Measurements from ENCODE around the gene UBA1.

The UBA1 gene

GRCh38 chrX:47210661-47211425 is 17.2 kb downstream of the UBA1 start:
- H3K9me3 ChIP-seq (ENCODE audit: insufficient read depth, low read depth, low read length): no peaks in the 10 kb centered on the region
- no peaks in the 10 kb centered on the region for H3K27me3 ChIP-seq (ENCODE audit: insufficient read depth, low read length, poor library complexity, severe bottlenecking)
- no peak overlapping the region for H3K9ac ChIP-seq (ENCODE audit: low read depth, low read length, poor library complexity, severe bottlenecking)
- H3F3A ChIP-seq (ENCODE audit: low read depth): no peaks in the 10 kb centered on the region
- no peak overlapping the region for H3K4me3 ChIP-seq (ENCODE audit: low read length, poor library complexity, severe bottlenecking)
- no peaks in the 10 kb centered on the region for H3K79me2 ChIP-seq (ENCODE audit: insufficient read depth, low read length)
- H3K4me1 ChIP-seq (ENCODE audit: insufficient read depth, low read length, poor library complexity, severe bottlenecking): no peaks in the 10 kb centered on the region
- H3K9me2 ChIP-seq (replicated peaks; ENCODE audit: low read depth, low read length): no peaks in the 10 kb centered on the region
- no peaks in the 10 kb centered on the region for H4K20me1 ChIP-seq (ENCODE audit: insufficient read depth, low read length, poor library complexity, severe bottlenecking)
- H3K4me2 ChIP-seq (ENCODE audit: low read depth, low read length, poor library complexity, severe bottlenecking): no peak overlapping the region
- H2AFZ ChIP-seq (ENCODE audit: low read length): no peak overlapping the region
- peaks cover 80% of the 10 kb centered on the region; the same call in 1 of the 2 replicates for H3K36me3 ChIP-seq (ENCODE audit: insufficient read depth, low read length)
- TF ChIP-seq CTCF (conservative IDR thresholded peaks at IDR 0.05; ENCODE audit: low read length) (no peak), EZH2phosphoT487 (IDR thresholded peaks at IDR 0.05; ENCODE audit: borderline replicate concordance) (no peak)

- Histone ChIP-seq H3K36me3 (ENCODE audit: insufficient read depth, low read length) (peaks cover 62% of the 10 kb centered on the region; the same call in 1 of the 2 replicates), H3K79me2 (ENCODE audit: insufficient read depth, low read length) (no peaks in the 10 kb centered on the region), H3F3A (ENCODE audit: low read depth) (no peaks in the 10 kb centered on the region), H3K9me2 (replicated peaks; ENCODE audit: low read depth, low read length) (no peaks in the 10 kb centered on the region), H3K4me2 (ENCODE audit: low read depth, low read length, poor library complexity, severe bottlenecking) (no peak overlapping the region), H3K9ac (ENCODE audit: low read depth, low read length, poor library complexity, severe bottlenecking) (no peak overlapping the region), H3K4me3 (ENCODE audit: low read length, poor library complexity, severe bottlenecking) (no peak overlapping the region), H3K4me1 (ENCODE audit: insufficient read depth, low read length, poor library complexity, severe bottlenecking) (peaks cover 5% of the 10 kb centered on the region), H3K27me3 (ENCODE audit: insufficient read depth, low read length, poor library complexity, severe bottlenecking) (no peaks in the 10 kb centered on the region), H2AFZ (ENCODE audit: low read length) (no peak overlapping the region), H4K20me1 (ENCODE audit: insufficient read depth, low read length, poor library complexity, severe bottlenecking) (no peaks in the 10 kb centered on the region), H3K9me3 (ENCODE audit: insufficient read depth, low read depth, low read length) (no peaks in the 10 kb centered on the region)
- no peak for TF ChIP-seq CTCF (conservative IDR thresholded peaks at IDR 0.05; ENCODE audit: low read length)
- TF ChIP-seq EZH2phosphoT487 (IDR thresholded peaks at IDR 0.05; ENCODE audit: borderline replicate concordance): no peak
Observed at GRCh38 chrX:47212381-47213293, 19.0 kb downstream of the UBA1 start.

GRCh38 chrX:47214435-47215077 is 20.9 kb downstream of the UBA1 start:
- H3F3A ChIP-seq (ENCODE audit: low read depth): no peaks in the 10 kb centered on the region
- no peak for TF ChIP-seq EZH2phosphoT487 (IDR thresholded peaks at IDR 0.05; ENCODE audit: borderline replicate concordance)
- no peak overlapping the region for H2AFZ ChIP-seq (ENCODE audit: low read length)
- no peaks in the 10 kb centered on the region for H3K9me2 ChIP-seq (replicated peaks; ENCODE audit: low read depth, low read length)
- H3K79me2 ChIP-seq (ENCODE audit: insufficient read depth, low read length): peaks cover 11% of the 10 kb centered on the region
- H3K9me3 ChIP-seq (ENCODE audit: insufficient read depth, low read depth, low read length): no peaks in the 10 kb centered on the region
- H3K4me3 ChIP-seq (ENCODE audit: low read length, poor library complexity, severe bottlenecking): no peak overlapping the region
- peaks cover 9% of the 10 kb centered on the region for H4K20me1 ChIP-seq (ENCODE audit: insufficient read depth, low read length, poor library complexity, severe bottlenecking)
- H3K9ac ChIP-seq (ENCODE audit: low read depth, low read length, poor library complexity, severe bottlenecking): no peak overlapping the region
- peaks cover 52% of the 10 kb centered on the region; the same call in 1 of the 2 replicates for H3K36me3 ChIP-seq (ENCODE audit: insufficient read depth, low read length)
- H3K27me3 ChIP-seq (ENCODE audit: insufficient read depth, low read length, poor library complexity, severe bottlenecking): peaks cover 4% of the 10 kb centered on the region
- peaks cover 5% of the 10 kb centered on the region for H3K4me1 ChIP-seq (ENCODE audit: insufficient read depth, low read length, poor library complexity, severe bottlenecking)
- H3K4me2 ChIP-seq (ENCODE audit: low read depth, low read length, poor library complexity, severe bottlenecking): no peak overlapping the region
